Measurements from ENCODE around the gene TDRD9. TPM values are rescaled to one million over a fixed set of nuclear protein-coding genes. Genes with fewer than 3 reads are reported as not detected.

The TDRD9 gene
- total and polyA plus RNA-seq, 2 of the 4 experiments (the other 2 are of a cell fraction), result 0.07 to 0.18 TPM

DNA sequence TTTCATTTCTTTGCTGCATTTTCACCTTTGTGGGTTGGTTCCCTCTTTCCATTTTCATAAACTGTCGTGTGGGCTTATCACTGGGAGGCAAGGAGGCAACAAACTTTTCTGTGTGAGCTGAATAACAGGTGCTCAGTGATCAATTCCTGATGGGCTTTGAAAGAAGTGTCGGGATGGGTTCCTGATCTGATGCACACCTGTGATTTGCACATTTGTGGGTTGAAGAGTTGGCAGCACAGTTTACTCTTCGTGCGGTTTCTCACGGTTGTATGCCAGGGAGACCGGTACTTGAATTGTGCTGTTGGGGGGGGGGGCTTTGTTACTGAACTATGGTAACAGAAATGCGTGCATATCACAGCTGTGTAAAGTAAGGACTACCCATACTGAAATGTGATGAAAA is 141.3 kb downstream of the TDRD9 start:
- H2BK20ac ChIP-seq (ENCODE audit: low read depth, low read length), result no peak overlapping the region
- no peak overlapping the region for H4K8ac ChIP-seq (ENCODE audit: low read depth in 2 of 2, low read length in 2 of 2)
- H2AFZ ChIP-seq (replicated peaks; ENCODE audit: low read length, poor library complexity), result no peak overlapping the region
- H3K14ac ChIP-seq (replicated peaks; ENCODE audit: low read depth, low read length), result no peak overlapping the region
- H2AK9ac ChIP-seq (replicated peaks; ENCODE audit: low read depth, low read length, poor library complexity), result no peak overlapping the region
- dilution Hi-C loops (cut with HindIII; ENCODE audit: low sequenced_read_pairs, unreplicated experiment), result no loop called here
- no peak overlapping the region for H3K9ac ChIP-seq (ENCODE audit: low read depth, low read length)
- H3K9me1 ChIP-seq (ENCODE audit: insufficient read depth, low read length), result no peaks in the 10 kb centered on the region
- H3K4me1 ChIP-seq (ENCODE audit: control insufficient read depth, insufficient read depth, low read length), result no peaks in the 10 kb centered on the region
- no peak overlapping the region for H3K4ac ChIP-seq (ENCODE audit: low read depth, low read length)
- H3K23ac ChIP-seq (ENCODE audit: low read depth, low read length), result no peak overlapping the region
- H4K20me1 ChIP-seq (ENCODE audit: insufficient read depth, low read length), result no peaks in the 10 kb centered on the region
- no peak overlapping the region for H3K4me2 ChIP-seq (ENCODE audit: low read depth, low read length)
- H3K4me3 ChIP-seq (ENCODE audit: insufficient read depth, low read depth, low read length), result no peak overlapping the region
- ChIA-PET POLR2A (ENCODE audit: unreplicated experiment) (no interaction called here), CTCF (no interaction called here)
- no TSS peak for BruUV-seq (replicated peaks)
- H3K9me3 ChIP-seq (ENCODE audit: control insufficient read depth, insufficient read depth, low read length), result no peaks in the 10 kb centered on the region
- DNase-seq (no peak), ATAC-seq (ENCODE audit: low read depth) (no peak)
- no peak overlapping the region for H3K18ac ChIP-seq (ENCODE audit: low read depth, low read length)
- no peak overlapping the region for H2BK15ac ChIP-seq (ENCODE audit: low read depth, low read length)
- H3K36me3 ChIP-seq (ENCODE audit: control insufficient read depth, insufficient read depth, low read length), result no peaks in the 10 kb centered on the region
- TF ChIP-seq MAFK (IDR thresholded peaks at IDR 0.05; ENCODE audit: low read depth, low read length) (no peak), NFE2L2 (IDR thresholded peaks at IDR 0.05; ENCODE audit: low read depth, low read length) (no peak), RAD21 (IDR thresholded peaks at IDR 0.05; ENCODE audit: low read length) (no peak), POLR2A (IDR thresholded peaks at IDR 0.05; ENCODE audit: low read depth, low read length) (no peak), RCOR1 (IDR thresholded peaks at IDR 0.05; ENCODE audit: insufficient replicate concordance, low read length) (no peak), CHD1 (IDR thresholded peaks at IDR 0.05; ENCODE audit: low read depth, low read length) (no peak), CEBPB (IDR thresholded peaks at IDR 0.05; ENCODE audit: low read depth, low read length) (no peak), FOS (IDR thresholded peaks at IDR 0.05; ENCODE audit: low read depth, low read length) (no peak), RFX5 (IDR thresholded peaks at IDR 0.05; ENCODE audit: low read depth, low read length) (no peak), MXI1 (IDR thresholded peaks at IDR 0.05; ENCODE audit: borderline replicate concordance, low read depth, low read length) (no peak), MAZ (IDR thresholded peaks at IDR 0.05; ENCODE audit: borderline replicate concordance, low read depth, low read length) (no peak), BHLHE40 (IDR thresholded peaks at IDR 0.05; ENCODE audit: low read depth, low read length) (no peak), CTCF (conservative IDR thresholded peaks at IDR 0.05; ENCODE audit: low read depth, low read length) (no peak)
- TF ChIP-seq, protein P1, sequence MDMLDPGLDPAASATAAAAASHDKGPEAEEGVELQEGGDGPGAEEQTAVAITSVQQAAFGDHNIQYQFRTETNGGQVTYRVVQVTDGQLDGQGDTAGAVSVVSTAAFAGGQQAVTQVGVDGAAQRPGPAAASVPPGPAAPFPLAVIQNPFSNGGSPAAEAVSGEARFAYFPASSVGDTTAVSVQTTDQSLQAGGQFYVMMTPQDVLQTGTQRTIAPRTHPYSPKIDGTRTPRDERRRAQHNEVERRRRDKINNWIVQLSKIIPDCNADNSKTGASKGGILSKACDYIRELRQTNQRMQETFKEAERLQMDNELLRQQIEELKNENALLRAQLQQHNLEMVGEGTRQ (IDR thresholded peaks at IDR 0.05; ENCODE audit: low read depth, low read length), result no peak
- TF ChIP-seq, protein P2, sequence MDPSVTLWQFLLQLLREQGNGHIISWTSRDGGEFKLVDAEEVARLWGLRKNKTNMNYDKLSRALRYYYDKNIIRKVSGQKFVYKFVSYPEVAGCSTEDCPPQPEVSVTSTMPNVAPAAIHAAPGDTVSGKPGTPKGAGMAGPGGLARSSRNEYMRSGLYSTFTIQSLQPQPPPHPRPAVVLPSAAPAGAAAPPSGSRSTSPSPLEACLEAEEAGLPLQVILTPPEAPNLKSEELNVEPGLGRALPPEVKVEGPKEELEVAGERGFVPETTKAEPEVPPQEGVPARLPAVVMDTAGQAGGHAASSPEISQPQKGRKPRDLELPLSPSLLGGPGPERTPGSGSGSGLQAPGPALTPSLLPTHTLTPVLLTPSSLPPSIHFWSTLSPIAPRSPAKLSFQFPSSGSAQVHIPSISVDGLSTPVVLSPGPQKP (IDR thresholded peaks at IDR 0.05; ENCODE audit: borderline replicate concordance, low read depth, low read length), result no peak
- intact Hi-C loops (cut with micrococcal nuclease), result no loop called here
- H2BK120ac ChIP-seq (ENCODE audit: low read depth, low read length), result no peak overlapping the region
- no peak overlapping the region for H2AK5ac ChIP-seq (ENCODE audit: low read depth, low read length)
- H4K5ac ChIP-seq (ENCODE audit: low read depth, low read length), result no peak overlapping the region
- no peaks in the 10 kb centered on the region for H3K79me1 ChIP-seq (ENCODE audit: low read depth in 1 of 2, low read length in 2 of 2)
- no peak overlapping the region for H3K56ac ChIP-seq (ENCODE audit: extremely low read depth, insufficient read depth, low read length)
- H3K27me3 ChIP-seq (ENCODE audit: control insufficient read depth, insufficient read depth, low read length), result no peaks in the 10 kb centered on the region
- no peak overlapping the region for H2BK5ac ChIP-seq (ENCODE audit: low read depth, low read length, poor library complexity, severe bottlenecking)
- no peak overlapping the region for H4K91ac ChIP-seq (ENCODE audit: insufficient read depth, low read depth, low read length)
- WGBS, 2 experiments (ENCODE audit: extremely low coverage in 2 of 2, insufficient read length in 1 of 2), result no CpG with 5 or more reads among the region's 7 CpGs
- in situ Hi-C loops (cut with MboI; ENCODE audit: low sequenced_read_pairs), result no loop called here
- H3K27ac ChIP-seq (ENCODE audit: insufficient read depth, low read length), result no peak overlapping the region

All from IMR-90 (cell line).